ENCODE results near the gene BEST1.

BEST1 gene

DNA sequence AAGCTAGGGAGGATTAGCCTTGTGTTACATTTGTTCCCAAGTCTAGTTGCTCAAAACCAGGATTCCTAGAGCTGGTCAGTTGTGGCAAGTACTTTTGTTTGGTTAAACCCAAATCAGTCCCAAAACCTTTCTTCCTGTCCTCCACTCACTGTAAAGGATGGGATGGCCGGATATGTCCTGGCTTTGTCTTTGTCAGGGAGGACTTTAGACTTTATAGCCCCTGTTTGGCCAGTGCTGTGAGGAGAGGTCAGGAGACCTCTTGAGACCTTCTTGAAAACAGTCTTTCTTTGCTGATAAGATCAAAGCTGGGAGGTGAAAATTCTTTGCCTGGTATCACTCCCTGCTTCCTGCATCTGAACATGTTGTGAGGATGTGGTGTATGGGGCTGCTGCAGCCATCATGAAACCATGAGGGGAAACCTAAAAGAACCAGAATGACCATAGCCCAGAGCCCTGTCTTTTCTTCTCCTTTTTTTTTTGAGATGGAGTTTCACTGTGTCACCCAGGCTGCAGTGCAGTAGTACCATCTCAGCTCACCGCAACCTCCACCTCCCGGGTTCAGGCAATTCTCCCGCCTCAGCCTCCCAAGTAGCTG is 60.9 kb downstream of the BEST1 start:
- no peaks in the 10 kb centered on the region for H3K4me1 ChIP-seq (ENCODE audit: control insufficient read depth, low read length)
- no peaks in the 10 kb centered on the region for H3K9me3 ChIP-seq (ENCODE audit: control insufficient read depth, insufficient read depth, low read length)
- no peaks in the 10 kb centered on the region for H3K79me2 ChIP-seq (ENCODE audit: control insufficient read depth, low read length)
- H3K27me3 ChIP-seq (ENCODE audit: control insufficient read depth, low read length), result peaks cover 5% of the 10 kb centered on the region; the same call in 1 of the 2 replicates
- H3K9me2 ChIP-seq (replicated peaks; ENCODE audit: control insufficient read depth, low read length), result no peaks in the 10 kb centered on the region
- no peaks in the 10 kb centered on the region for H4K20me1 ChIP-seq (ENCODE audit: control insufficient read depth, insufficient read depth, low read depth, low read length)
- H3K36me3 ChIP-seq (ENCODE audit: control insufficient read depth, low read length), result no peaks in the 10 kb centered on the region
- no peaks in the 10 kb centered on the region for H3F3A ChIP-seq (ENCODE audit: control insufficient read depth, insufficient read depth)
- no peak overlapping the region for H3K4me2 ChIP-seq (ENCODE audit: low read length)
- H3K4me3 ChIP-seq (ENCODE audit: low read length), result no peak overlapping the region
- H3K27ac ChIP-seq (ENCODE audit: low read depth, low read length), result no peak overlapping the region
- no peak for TF ChIP-seq EZH2phosphoT487 (IDR thresholded peaks at IDR 0.05; ENCODE audit: borderline replicate concordance, low read length)
- TF ChIP-seq, protein P1, sequence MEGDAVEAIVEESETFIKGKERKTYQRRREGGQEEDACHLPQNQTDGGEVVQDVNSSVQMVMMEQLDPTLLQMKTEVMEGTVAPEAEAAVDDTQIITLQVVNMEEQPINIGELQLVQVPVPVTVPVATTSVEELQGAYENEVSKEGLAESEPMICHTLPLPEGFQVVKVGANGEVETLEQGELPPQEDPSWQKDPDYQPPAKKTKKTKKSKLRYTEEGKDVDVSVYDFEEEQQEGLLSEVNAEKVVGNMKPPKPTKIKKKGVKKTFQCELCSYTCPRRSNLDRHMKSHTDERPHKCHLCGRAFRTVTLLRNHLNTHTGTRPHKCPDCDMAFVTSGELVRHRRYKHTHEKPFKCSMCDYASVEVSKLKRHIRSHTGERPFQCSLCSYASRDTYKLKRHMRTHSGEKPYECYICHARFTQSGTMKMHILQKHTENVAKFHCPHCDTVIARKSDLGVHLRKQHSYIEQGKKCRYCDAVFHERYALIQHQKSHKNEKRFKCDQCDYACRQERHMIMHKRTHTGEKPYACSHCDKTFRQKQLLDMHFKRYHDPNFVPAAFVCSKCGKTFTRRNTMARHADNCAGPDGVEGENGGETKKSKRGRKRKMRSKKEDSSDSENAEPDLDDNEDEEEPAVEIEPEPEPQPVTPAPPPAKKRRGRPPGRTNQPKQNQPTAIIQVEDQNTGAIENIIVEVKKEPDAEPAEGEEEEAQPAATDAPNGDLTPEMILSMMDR (IDR thresholded peaks at IDR 0.05; ENCODE audit: low read depth, low read length, poor library complexity, severe bottlenecking), result no peak

- Histone ChIP-seq H4K20me1 (ENCODE audit: control insufficient read depth, insufficient read depth, low read depth, low read length) (no peaks in the 10 kb centered on the region), H3K4me3 (ENCODE audit: low read length) (no peak overlapping the region), H3K27me3 (ENCODE audit: control insufficient read depth, low read length) (peaks cover 5% of the 10 kb centered on the region; the same call in 1 of the 2 replicates), H3F3A (ENCODE audit: control insufficient read depth, insufficient read depth) (no peaks in the 10 kb centered on the region), H3K9me3 (ENCODE audit: control insufficient read depth, insufficient read depth, low read length) (no peaks in the 10 kb centered on the region), H3K27ac (ENCODE audit: low read depth, low read length) (no peak overlapping the region), H3K4me1 (ENCODE audit: control insufficient read depth, low read length) (no peaks in the 10 kb centered on the region), H3K79me2 (ENCODE audit: control insufficient read depth, low read length) (no peaks in the 10 kb centered on the region), H3K36me3 (ENCODE audit: control insufficient read depth, low read length) (no peaks in the 10 kb centered on the region), H3K9me2 (replicated peaks; ENCODE audit: control insufficient read depth, low read length) (no peaks in the 10 kb centered on the region), H3K4me2 (ENCODE audit: low read length) (no peak overlapping the region)
- no peak for TF ChIP-seq EZH2phosphoT487 (IDR thresholded peaks at IDR 0.05; ENCODE audit: borderline replicate concordance, low read length)
- TF ChIP-seq, protein P1 (IDR thresholded peaks at IDR 0.05; ENCODE audit: low read depth, low read length, poor library complexity, severe bottlenecking), result no peak
These were observed 61.7 kb downstream of the BEST1 start for GRCh38 chr11:62011881-62012280.

- no peak overlapping the region for H3K4me3 ChIP-seq (ENCODE audit: low read length)
- H3K4me1 ChIP-seq (ENCODE audit: control insufficient read depth, low read length), result no peaks in the 10 kb centered on the region
- no peaks in the 10 kb centered on the region for H3F3A ChIP-seq (ENCODE audit: control insufficient read depth, insufficient read depth)
- H3K79me2 ChIP-seq (ENCODE audit: control insufficient read depth, low read length), result no peaks in the 10 kb centered on the region
- peaks cover 2% of the 10 kb centered on the region; the same call in 1 of the 2 replicates for H3K27me3 ChIP-seq (ENCODE audit: control insufficient read depth, low read length)
- no peak overlapping the region for H3K27ac ChIP-seq (ENCODE audit: low read depth, low read length)
- H4K20me1 ChIP-seq (ENCODE audit: control insufficient read depth, insufficient read depth, low read depth, low read length), result no peaks in the 10 kb centered on the region
- no peak overlapping the region for H3K4me2 ChIP-seq (ENCODE audit: low read length)
- H3K36me3 ChIP-seq (ENCODE audit: control insufficient read depth, low read length), result no peaks in the 10 kb centered on the region
- TF ChIP-seq EZH2phosphoT487 (IDR thresholded peaks at IDR 0.05; ENCODE audit: borderline replicate concordance, low read length), result no peak
- TF ChIP-seq, protein P1 (IDR thresholded peaks at IDR 0.05; ENCODE audit: low read depth, low read length, poor library complexity, severe bottlenecking), result no peak
- no peaks in the 10 kb centered on the region for H3K9me2 ChIP-seq (replicated peaks; ENCODE audit: control insufficient read depth, low read length)
- H3K9me3 ChIP-seq (ENCODE audit: control insufficient read depth, insufficient read depth, low read length), result no peaks in the 10 kb centered on the region
These were observed 62.3 kb downstream of the BEST1 start for GRCh38 chr11:62012451-62012831.

Data from DOHH2 (cell line).